SK-N-SH treated with all-trans-retinoic acid at 6 μM for 48 hours (cell line): ENCODE data around the gene CRADD.

Experiments used
- ARNTL ChIP-seq: fragments of 450-650 bp; formaldehyde crosslinking; IDR thresholded peaks from 2 replicates; pipeline ENCODE4 v1.5.0; 2020; ENCODE audit warnings: low read depth, mild to moderate bottlenecking, moderate library complexity, borderline replicate concordance
- BACH2 ChIP-seq: fragments of 250-450 bp; sonication (Bioruptor Pico); IDR thresholded peaks from 2 replicates; pipeline ENCODE4 v1.9.0; 2021; ENCODE audit warnings: mild to moderate bottlenecking, borderline replicate concordance
- ESRRG ChIP-seq: fragments of 250-450 bp; sonication (Bioruptor Pico); IDR thresholded peaks from 2 replicates; pipeline ENCODE4 v1.6.1; 2021; ENCODE audit warnings: mild to moderate bottlenecking
- PATZ1 ChIP-seq: fragments of 250-450 bp; sonication (Bioruptor Pico); IDR thresholded peaks from 2 replicates; pipeline ENCODE4 v1.8.0; 2020; ENCODE audit warnings: mild to moderate bottlenecking, moderate library complexity, borderline replicate concordance
- RARB ChIP-seq: fragments of 250-450 bp; sonication (Bioruptor Pico); IDR thresholded peaks from 2 replicates; pipeline ENCODE4 v1.8.0; 2021; ENCODE audit warnings: mild to moderate bottlenecking, moderate library complexity
- TSHZ2 ChIP-seq: fragments of 250-450 bp; sonication (Bioruptor Pico); IDR thresholded peaks from 2 replicates; pipeline ENCODE4 v1.5.0; 2020; ENCODE audit warnings: mild to moderate bottlenecking, moderate library complexity
- ZFP3 ChIP-seq: fragments of 250-450 bp; sonication (Bioruptor Pico); IDR thresholded peaks from 2 replicates; pipeline ENCODE4 v1.5.0; 2020; ENCODE audit warnings: mild to moderate bottlenecking, moderate library complexity
- ZNF565 ChIP-seq: fragments of 450-650 bp; formaldehyde crosslinking; conservative IDR thresholded peaks from 2 replicates; pipeline ENCODE4 v1.5.0; 2020; ENCODE audit warnings: low read depth, mild to moderate bottlenecking, moderate library complexity

GRCh38 chr12:93908846-93909567 is 231.8 kb downstream of the CRADD start:
- TF ChIP-seq TSHZ2 (CRISPR knock-in tag) (no peak), BACH2 (CRISPR knock-in tag) (no peak), PATZ1 (CRISPR knock-in tag) (no peak), ARNTL (no peak), RARB (no peak), ESRRG (CRISPR knock-in tag) (no peak), ZFP3 (CRISPR knock-in tag) (no peak), ZNF565 (CRISPR knock-in tag) (no peak)
